ELF-1 (cell line): ENCODE results near the gene GNAS-AS1.
"Not testable (repeated sequence)": the region's sequence is repeated elsewhere in the genome, so short reads cannot be mapped to it uniquely, and the experiment has no call there.

Experiments used
- DNase-seq: peaks from one replicate; pipeline ENCODE4 v3.0.0-alpha.2; 2016; ENCODE audit warnings: low read depth, low spot score

GNAS-AS1 gene

DNA sequence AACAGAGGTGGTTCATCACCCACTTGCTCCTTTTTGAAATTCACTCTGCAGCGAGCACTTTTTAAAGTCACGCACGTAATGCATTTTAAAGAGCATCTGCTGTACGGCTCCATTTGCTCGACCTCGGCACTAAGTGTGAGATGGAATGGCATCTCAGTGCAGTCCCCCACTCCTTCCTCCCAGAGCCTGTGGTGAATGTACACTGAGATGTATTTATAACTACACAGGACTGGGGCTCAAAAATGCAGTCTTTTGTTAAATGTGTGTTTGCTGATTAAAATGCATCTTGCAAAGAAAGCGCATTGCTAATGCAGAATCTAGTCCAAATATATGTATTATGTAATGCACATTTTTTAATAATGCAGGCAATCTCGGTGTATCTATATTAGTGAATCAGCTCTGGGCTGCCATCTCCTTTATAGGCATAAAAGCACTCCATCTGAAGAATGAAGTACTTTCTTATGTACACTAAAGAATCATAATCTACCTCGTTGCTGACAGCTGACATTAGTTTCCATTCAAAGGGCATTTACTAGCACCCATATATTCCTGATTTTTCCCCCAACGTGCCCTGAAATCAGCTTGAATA lies 14.0 kb downstream of the GNAS-AS1 start:
- DNase-seq, result no peak

DNA sequence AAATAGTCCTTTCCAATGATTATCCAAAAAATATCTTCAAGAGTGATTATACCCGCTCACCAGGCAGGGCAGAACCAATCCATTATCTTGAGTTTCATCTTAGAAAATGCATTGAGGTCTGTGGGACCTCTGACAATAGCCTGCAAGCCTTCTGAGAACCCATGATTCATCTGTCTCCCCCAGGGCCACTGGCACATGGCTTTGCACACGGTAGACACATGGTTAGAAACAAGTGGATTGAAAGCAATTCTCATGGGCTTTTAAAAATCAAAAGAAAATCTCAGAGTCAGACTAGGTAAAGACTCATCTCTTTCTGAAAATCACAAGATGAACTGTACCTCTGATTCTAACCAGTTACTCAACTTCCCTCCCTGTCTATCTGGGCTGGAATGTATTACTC lies 15.5 kb downstream of the GNAS-AS1 start:
- DNase-seq, result no peak

DNA sequence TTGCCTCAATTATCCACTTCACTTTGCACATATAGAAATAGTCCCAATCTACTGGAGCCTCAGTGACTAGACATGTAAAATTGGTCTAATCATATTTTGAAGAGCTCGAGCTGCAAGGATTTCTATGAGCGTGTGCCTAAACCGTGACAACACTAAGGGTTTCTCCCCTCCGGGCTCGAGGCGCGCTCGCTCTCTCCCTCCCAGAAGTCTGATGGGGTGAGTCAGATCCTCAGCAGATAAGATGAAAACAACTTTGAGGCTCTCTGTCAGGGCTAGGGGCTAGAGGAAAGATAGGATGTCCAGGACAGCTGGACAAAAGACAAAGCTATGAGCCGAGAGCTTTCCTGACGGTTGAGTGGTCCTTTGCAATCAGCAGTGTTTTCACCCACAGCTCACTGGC lies 16.8 kb downstream of the GNAS-AS1 start:
- DNase-seq, result no peak

DNA sequence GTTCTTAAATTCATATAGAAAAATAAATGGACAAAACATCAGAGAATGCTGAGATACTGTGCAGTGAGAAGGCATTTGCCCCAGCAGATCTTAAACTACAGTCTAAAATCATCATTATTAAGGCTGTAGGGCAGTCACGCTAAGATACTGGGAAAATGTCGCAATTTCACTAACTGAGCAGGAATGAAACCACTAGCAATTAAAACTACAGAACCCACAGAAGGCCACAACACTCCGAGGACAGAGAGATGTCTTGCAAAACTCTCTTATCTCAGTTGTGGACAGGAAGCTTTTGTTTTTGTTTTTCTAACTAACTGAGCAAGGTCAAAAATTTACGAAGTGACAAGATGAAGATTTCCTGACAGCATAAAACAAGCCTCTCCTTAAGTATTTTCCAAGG lies 18.2 kb downstream of the GNAS-AS1 start:
- no peak for DNase-seq

DNA sequence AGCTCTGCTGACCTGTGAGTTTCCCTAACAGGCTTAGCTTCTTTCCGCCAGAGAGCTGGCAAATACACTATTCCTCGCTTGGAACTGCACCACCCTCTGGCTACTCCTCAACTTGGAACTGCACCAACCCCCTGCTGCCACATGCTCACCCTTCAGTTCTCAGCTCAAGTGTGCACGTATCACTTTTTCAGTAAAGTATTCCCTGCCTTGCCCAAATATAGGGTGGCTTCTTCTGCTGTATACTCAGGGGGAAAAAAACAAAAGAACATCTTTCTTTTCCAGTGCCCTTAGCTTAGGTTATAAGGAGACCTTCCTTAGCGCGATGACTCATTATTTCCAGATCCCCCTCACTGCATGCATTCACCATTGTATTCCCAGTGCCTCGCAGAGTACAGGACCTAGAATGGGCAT lies 21.2 kb downstream of the GNAS-AS1 start:
- no peak for DNase-seq

DNA sequence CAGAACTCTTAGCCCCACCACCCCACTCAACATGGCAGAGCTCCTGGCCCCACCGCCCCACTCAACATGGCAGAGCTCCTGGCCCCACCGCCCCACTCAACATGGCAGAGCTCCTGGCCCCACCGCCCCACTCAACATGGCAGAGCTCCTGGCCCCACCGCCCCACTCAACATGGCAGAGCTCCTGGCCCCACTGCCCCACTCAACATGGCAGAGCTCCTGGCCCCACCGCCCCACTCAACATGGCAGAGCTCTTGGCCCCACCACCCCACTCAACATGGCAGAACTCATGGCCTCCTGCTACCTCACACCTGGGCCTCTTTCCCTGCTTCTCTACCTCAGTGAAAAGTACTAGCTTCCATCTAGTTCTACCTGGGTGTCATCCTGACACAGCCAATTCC lies 21.9 kb downstream of the GNAS-AS1 start:
- not testable (repeated sequence) for DNase-seq

DNA sequence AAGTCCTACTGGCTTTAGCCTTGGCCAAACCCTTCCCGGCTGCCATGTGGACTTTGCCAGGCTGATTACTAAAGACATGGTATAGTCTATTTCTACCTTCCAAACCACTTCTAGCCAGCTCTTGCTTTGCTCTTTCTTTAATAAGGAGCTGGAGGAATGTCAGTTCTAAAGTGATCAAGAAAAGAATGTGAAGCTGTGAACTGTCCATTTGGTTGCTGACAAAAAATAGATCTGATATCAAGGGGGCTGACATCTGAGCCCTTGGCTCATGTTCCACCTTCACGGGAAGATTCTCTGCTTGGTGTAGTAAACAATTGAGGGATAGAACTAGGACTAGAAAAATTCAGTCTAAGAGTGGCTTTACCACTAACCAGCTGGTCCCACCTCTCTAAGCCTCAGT lies 22.6 kb downstream of the GNAS-AS1 start:
- DNase-seq, result no peak

DNA sequence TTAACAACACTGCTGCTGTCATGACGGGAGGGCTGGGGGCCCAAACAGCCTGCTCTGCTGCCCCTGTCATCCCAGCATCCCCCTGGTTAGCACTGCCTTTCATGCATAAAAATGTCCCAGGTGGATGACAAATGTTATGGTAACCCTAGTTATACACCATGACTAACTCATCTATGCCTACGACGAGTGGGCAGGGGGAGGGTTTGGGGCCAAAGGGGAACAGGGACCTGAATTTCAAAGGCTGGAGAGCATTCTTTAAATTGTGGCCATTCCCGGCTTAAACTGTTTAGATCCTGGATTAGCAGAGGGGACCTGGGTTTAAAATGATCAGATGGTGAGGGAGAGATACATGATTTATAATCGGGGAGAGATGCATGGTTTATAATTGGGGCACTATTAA lies 24.4 kb downstream of the GNAS-AS1 start:
- no peak for DNase-seq

DNA sequence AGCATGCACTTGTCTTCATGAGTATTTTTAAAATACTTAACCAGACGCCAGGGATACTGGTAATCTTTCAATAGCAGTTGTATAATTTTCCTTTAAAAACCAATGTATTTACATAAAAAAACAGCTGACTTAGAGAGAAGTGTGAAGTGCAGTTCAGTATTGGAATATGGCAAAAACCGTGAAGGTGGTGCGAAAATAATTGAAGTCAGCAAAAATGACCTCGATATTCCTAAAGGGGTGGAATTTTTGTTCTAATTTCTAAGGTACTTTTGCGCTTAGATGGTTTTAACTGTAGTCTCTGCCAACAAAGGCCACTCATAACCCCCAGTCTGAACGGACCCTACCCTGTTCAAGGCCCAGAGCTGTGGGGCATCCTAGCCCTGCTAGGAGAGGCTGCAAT lies 25.3 kb downstream of the GNAS-AS1 start:
- no peak for DNase-seq

DNA sequence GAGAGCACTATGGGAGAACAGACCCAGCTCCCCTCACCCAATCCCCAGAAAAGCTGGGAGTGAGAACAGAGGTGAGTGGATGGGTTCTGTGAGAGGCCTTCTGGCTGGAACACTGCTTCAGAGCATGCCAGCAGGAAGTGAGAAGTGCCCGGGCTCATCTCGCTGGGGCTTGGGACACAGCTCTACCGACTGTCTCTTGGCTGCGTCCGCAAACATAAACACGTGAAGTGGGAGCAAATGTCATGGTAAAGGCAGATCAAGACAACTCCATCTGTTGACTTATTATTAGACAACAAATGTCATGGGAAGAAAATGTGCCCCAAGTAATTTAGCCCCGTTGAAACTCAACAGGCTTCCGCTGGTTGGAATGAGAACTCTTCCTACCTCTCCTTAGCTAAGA lies 25.9 kb downstream of the GNAS-AS1 start:
- DNase-seq, result no peak

DNA sequence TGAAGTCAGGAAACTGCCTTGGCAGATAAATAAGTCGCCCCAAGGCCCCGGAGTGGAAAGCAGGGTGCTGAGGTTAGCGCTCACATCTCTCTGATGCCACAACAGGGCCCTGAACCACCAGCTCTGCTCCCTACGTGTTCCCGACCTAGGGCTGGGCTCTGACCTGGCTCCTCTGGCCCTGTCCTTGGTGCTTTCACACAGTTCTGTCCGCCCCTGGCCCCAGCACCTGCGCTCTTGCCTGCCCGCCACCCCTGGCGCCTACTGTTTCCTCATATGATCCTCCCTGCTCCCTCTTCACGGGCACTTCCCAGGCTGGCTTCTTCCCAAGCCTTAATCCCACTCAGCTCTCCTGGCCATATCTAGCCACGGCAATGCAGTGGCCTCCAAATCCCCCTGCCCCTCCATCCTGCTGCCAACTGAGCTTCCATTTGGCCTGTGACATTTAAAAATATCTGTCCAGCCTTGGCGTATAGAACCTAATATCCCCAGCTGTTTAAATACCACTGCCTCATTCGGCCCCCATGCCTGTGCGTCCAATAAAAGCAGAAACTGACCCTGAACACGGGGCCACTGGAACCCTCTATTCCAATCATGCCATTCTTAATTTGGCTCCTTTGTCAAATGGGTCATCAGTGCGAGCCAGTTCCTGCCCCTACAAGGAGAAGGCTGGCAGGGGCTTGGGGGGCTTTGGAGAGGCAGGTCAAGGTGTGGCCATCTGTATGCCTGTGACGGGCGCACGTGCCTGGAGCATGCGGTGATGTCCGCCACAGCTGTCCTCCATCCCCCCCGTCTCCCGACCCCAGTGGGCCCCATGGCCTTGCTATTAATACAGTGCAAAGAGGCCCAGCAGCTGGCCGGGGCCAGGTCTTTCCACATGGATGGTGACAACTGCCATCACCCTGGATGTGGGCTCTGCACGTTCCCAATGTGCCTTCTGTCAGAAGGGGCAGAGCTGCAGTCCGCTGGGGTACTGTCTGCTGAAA lies 27.7 kb downstream of the GNAS-AS1 start:
- no peak for DNase-seq

DNA sequence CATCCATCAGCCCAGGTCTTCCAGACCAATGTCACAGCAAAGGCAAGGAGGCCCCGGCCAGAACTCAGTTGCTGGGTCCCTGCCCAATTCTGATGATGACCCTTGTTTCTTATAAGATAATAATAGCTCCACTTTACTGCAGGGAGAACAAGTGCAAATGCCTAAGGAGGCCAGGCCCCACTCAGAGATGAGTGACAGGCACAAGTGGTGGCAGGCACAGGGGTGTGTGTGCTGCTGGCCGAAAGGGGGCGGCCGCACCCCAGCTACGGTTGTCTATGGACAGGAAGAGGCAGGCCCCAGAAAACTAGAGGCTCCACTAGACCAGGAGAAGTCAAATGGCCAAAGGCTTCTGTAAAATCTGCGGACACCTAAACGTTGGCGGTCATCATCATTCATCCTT lies 28.6 kb downstream of the GNAS-AS1 start:
- no peak for DNase-seq

DNA sequence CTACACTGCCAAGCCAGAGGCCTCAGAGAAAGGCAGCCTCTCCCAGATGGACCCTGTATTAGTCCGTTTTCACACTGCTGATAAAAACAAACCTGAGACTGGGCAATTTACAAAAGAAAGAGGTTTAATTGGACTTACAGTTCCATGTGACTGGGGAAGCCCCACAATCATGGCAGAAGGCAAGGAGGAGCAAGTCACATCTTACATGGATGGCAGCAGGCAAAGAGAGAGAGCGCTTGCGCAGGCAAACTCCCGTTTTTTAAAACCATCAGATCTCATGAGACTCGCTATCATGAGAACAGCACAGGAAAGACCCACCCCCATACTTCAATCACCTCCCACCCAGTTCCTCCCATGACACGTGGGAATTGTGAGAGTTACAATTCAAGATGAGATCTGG lies 30.2 kb downstream of the GNAS-AS1 start:
- DNase-seq, result not testable (repeated sequence)

DNA sequence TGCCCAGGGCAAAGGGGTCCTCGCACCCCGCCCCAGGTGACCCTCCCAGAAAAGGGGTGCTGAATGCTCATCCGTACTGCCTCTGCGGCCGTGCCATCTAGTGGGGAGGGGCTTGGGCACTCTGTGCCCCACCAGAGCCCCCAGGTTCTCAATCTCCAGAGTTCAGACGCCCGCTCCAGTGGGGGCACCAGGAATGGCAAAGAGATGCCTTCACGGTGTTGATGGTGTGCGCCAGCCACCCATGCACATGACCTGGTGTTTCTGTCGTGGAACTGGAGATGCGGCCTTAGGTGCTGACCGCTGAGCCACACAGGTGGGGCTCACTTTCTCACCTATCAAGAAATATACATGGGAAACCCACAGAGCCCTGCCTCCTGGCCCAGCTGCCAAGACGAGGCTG lies 30.8 kb downstream of the GNAS-AS1 start:
- no peak for DNase-seq

DNA sequence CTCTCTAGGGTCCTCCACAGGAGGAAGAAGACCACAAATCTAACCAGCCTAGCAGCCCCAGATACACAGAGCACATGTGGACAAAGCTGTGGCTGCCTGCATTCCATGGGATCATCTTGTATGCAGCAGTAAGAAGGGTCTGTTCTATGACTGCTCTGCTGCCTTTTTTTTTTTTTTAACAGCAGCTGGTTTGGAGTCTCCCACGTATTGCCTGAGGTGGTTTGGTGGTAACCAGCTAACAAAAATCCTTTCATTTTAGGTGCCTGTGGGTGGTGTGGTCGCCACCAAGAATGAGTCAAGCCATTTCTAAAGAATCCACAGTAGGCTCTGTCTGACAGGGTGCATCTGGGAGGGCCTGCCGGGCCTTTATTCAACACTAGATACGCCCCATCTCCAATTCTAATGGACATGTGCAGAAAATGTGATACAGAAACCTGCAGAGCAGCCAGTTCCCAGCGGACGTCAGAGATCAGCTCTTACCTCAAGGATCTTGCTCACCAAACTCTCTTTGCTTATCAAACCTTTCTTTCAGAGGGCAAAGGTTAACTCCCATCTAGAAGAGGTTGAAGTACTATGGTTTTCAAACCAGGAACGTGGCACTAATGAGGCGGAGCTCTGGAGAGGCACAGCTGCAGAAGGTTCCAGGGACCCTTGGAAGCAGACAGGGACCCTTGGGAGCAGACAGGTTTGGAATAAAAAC lies 32.0 kb downstream of the GNAS-AS1 start:
- DNase-seq, result no peak

DNA sequence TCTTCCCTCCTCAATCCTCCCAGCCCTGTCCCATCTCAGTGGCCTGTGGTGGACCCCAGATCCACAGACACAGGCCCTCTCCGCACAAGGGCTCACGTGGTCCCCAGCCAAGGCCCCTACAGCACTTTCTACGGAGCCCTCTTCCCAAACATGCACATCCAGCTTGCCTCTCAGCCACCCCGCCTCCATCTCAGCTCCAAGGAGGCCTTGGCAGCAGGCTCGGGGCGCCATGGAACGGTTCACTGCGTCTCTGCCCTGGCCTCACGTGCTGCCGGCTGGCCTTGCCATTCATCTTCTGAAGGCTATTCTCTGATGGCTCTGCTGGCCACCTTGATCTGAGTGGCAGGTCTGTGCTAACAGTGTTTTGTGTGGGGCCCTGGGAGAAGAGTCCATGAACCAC lies 33.0 kb downstream of the GNAS-AS1 start:
- DNase-seq, result no peak

DNA sequence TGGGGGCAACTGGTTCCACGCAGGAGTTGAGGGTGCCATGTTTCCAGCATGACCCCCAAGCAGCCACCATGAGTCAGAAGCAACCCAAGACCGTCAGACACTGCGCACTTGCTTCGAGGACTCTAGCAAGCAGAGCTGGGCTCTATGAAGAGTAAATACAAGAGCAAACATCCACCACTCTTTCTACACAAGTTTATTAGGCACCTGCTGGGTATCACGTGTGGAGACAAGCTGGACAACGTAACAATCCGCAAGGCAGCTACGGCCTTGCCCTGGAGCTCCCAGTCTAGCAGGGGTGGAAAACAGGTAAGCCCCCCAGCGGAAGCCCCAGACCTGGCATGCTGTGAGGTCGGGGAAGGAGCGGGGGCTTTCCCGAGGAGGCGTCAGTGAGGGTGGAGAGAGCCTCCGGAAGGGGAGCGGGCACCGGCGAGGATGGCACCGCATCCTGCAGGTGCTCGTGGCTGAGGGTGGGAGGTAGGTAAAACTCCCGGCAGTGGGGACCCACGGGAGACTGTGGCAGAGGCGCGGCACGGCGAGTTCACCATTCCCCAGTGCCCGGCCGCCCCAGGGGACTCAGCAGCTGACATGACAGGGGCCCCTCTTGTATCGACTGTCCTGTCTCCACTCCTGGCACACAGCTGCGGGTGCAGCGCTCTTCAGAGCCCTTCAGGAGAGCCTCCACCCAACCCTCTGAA lies 33.6 kb downstream of the GNAS-AS1 start:
- no peak for DNase-seq

DNA sequence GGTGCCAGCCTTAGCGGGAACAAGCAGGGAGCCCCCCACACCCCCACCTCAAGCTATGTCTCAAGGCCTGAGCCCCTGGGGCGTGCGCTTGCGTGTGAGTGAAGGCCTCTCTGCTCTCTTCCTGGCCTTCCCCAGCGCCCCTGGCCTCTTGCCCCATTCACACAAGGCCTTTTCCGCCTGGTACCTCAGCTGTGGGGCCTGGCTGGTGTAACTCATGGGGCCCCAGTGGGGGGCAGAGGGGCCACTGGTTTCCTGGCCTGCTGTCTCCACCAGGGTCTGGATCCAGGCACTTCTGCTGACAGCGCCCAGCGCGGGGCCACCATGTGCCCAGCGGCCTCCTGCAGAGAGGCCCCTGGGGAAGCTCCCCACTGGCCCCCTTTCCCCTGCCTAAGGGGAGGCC lies 34.7 kb downstream of the GNAS-AS1 start:
- no peak for DNase-seq

DNA sequence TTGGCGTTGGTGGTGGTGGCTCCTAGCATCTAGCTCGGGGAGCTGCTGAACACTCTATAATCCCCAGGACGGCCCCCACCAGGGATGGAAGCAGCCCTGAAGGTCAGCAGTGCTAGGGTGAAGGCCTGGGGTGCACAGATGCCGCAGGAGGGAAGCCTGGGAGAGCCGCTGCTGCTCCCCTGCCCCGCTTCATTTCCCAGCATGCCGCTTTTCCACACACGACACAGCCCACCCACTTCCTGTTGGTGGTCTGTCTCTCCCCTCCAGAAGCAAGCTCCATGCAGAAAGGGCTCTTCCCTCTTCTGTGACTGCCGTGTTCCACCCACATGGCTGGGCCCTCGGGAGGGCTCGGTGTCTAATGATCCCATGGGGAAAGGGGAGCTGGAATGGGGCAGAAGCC lies 35.3 kb downstream of the GNAS-AS1 start:
- DNase-seq, result no peak

DNA sequence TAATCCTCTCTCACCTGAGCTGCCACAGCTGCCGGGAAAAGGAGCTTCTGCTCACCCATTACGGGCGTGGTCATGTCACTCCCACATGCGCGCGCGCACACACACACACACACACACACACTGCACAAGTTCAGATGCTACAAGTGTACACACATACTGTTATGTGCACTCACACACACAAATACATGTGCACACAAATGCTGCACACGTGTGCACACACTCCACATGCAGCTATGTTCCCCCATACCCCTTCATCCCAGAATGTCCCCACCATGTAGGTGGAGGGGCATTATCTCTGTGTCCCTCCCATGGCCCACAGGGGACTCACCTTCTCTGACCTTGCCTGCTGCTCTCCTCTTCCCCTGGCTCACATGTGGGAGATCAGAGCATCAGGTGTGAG lies 37.3 kb downstream of the GNAS-AS1 start:
- DNase-seq, result no peak

DNA sequence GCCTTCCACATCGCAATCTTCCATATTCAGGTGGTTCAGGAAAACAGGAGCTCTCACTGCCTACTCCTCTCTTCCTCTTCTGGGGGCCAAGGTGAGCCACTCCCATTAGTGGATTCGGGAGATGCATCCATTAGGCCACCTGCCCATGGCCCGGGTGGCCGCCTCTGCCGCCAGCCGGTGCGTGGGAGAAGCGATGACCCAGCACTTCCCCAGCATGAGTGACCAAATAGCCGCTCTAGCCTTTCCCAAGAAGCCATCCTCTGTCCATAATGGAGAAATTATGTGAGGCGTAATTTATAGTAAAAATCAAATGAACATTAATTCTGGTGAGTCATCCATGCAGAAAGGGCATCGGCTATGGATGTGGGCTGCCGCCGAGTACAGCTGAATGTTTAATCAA lies 39.4 kb downstream of the GNAS-AS1 start:
- DNase-seq, result no peak

DNA sequence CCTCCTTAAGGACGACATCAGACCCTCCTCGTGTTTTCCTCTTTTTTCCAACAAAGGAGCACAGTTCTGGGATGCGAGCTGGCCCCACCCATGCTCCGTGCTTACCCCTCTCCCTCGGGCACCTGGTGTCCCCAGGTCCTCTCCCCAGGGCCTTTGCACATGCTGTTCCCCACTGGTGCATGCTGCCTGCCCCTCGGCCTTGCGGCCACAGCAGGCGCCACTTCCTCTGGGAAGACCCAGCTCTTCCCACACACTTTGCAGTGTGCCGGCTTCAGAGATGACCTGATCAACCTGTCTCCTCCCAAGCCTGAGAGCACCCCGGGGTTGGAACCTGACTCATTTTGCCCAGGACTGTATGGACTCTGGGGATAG lies 39.8 kb downstream of the GNAS-AS1 start:
- DNase-seq, result no peak
